HCT116 (cell line): Measurements from ENCODE around the gene AHRR.

Experiments
- CTCF ChIP-seq, 3 experiments: fragments of 200-600 bp in 1 of 3; sonication (generic) in 1 of 3; IDR thresholded peaks in 2 of 3; conservative IDR thresholded peaks in 1 of 3; 2 replicates each; pipeline ENCODE4 v1.5.1; 2012 to 2017; ENCODE audit warnings: low read depth in 2 of 3, low read length in 2 of 3, antibody characterized with exemption in 1 of 3, borderline replicate concordance in 1 of 3, control low read depth in 1 of 3, mild to moderate bottlenecking in 1 of 3, mixed read lengths in 1 of 3, mixed run types in 1 of 3, moderate library complexity in 1 of 3; ENCODE audit not compliant: insufficient read depth in 1 of 3
- RAD21 ChIP-seq: IDR thresholded peaks from 2 replicates; pipeline ENCODE4 v1.6.1; 2012; ENCODE audit warnings: low read depth, mild to moderate bottlenecking
- ZBTB33 ChIP-seq: IDR thresholded peaks from 2 replicates; pipeline ENCODE4 v1.6.1; 2011; ENCODE audit warnings: mild to moderate bottlenecking, low read length, moderate library complexity; ENCODE audit not compliant: insufficient replicate concordance; ENCODE audit errors: extremely low read depth
- ZFX ChIP-seq: fragments of 450-650 bp; IDR thresholded peaks from 2 replicates; pipeline ENCODE4 v1.6.1; 2017
- ZNF274 ChIP-seq: fragments of 200-500 bp; sonication (Bioruptor generic); IDR thresholded peaks from 2 replicates; pipeline ENCODE4 v1.6.1; 2014; ENCODE audit warnings: mild to moderate bottlenecking, low read depth, low read length, inconsistent platforms

GRCh38 chr5:410911-411517, 89.5 kb downstream of the AHRR start:
- TF ChIP-seq CTCF (IDR thresholded peaks at IDR 0.05 in 2 of 3, conservative IDR thresholded peaks at IDR 0.05 in 1 of 3; ENCODE audit: borderline replicate concordance in 1 of 3, insufficient read depth in 1 of 3, low read depth in 2 of 3, low read length in 2 of 3) (no peak), RAD21 (no peak), ZFX (no peak), ZNF274 (no peak), ZBTB33 (no peak)
